ENCODE data around the gene IQCC.

Gene IQCC

GRCh38 chr1:32239790-32240139 is 34.3 kb downstream of the IQCC start:
- no peak for TF ChIP-seq TCF12 (IDR thresholded peaks at IDR 0.05; ENCODE audit: low read depth)
- TF ChIP-seq ZBTB7A (IDR thresholded peaks at IDR 0.05; ENCODE audit: low read depth), result peak; percentile 77; the same call in 1 of the 2 replicates

GRCh38 chr1:32240140-32240951 is 34.9 kb downstream of the IQCC start:
- TF ChIP-seq CEBPB (IDR thresholded peaks at IDR 0.05) (no peak), TCF12 (IDR thresholded peaks at IDR 0.05; ENCODE audit: low read depth) (no peak), CREB1 (IDR thresholded peaks at IDR 0.05; ENCODE audit: low read depth) (no peak), MAX (IDR thresholded peaks at IDR 0.05) (peak; percentile 72), TAF1 (IDR thresholded peaks at IDR 0.05; ENCODE audit: low read depth) (peak; percentile 58), TEAD4 (IDR thresholded peaks at IDR 0.05) (no peak), USF1 (IDR thresholded peaks at IDR 0.05) (0 out of 2 replicates have a peak, but pooled peaks have one; percentile 2), EP300 (IDR thresholded peaks at IDR 0.05; ENCODE audit: borderline replicate concordance) (0 out of 2 replicates have a peak, but pooled peaks have one; percentile 29), ZBTB7A (IDR thresholded peaks at IDR 0.05; ENCODE audit: low read depth) (peak; percentile 40), NFIC (IDR thresholded peaks at IDR 0.05) (no peak)

- no peak for TF ChIP-seq YY1 (IDR thresholded peaks at IDR 0.05; ENCODE audit: low read depth)
- TF ChIP-seq ZBTB7A (IDR thresholded peaks at IDR 0.05; ENCODE audit: low read depth), result peak; percentile 16; the same call in 1 of the 2 replicates
- no peak for TF ChIP-seq TEAD4 (IDR thresholded peaks at IDR 0.05)
- TF ChIP-seq EGR1 (IDR thresholded peaks at IDR 0.05), result no peak
- TF ChIP-seq MAX (IDR thresholded peaks at IDR 0.05), result peak; percentile 90
Observed at GRCh38 chr1:32241001-32241763, 35.7 kb downstream of the IQCC start.

GRCh38 chr1:32242341-32242851 is 36.9 kb downstream of the IQCC start:
- TF ChIP-seq NFIC (IDR thresholded peaks at IDR 0.05) (no peak), YY1 (IDR thresholded peaks at IDR 0.05; ENCODE audit: low read depth) (no peak), USF1 (IDR thresholded peaks at IDR 0.05) (no peak), ZBTB7A (IDR thresholded peaks at IDR 0.05; ENCODE audit: low read depth) (no peak), CEBPB (IDR thresholded peaks at IDR 0.05) (no peak), MAX (IDR thresholded peaks at IDR 0.05) (no peak), RAD21 (IDR thresholded peaks at IDR 0.05; ENCODE audit: low read depth) (no peak), TEAD4 (IDR thresholded peaks at IDR 0.05) (no peak), TCF12 (IDR thresholded peaks at IDR 0.05; ENCODE audit: low read depth) (no peak), TAF1 (IDR thresholded peaks at IDR 0.05; ENCODE audit: low read depth) (no peak), FOXM1 (IDR thresholded peaks at IDR 0.05; ENCODE audit: borderline replicate concordance, low read depth) (no peak), CREB1 (IDR thresholded peaks at IDR 0.05; ENCODE audit: low read depth) (no peak), EGR1 (IDR thresholded peaks at IDR 0.05) (no peak), EP300 (IDR thresholded peaks at IDR 0.05; ENCODE audit: borderline replicate concordance) (no peak), REST (IDR thresholded peaks at IDR 0.05; ENCODE audit: low read depth) (no peak)

- TF ChIP-seq CEBPB (IDR thresholded peaks at IDR 0.05) (no peak), ZBTB7A (IDR thresholded peaks at IDR 0.05; ENCODE audit: low read depth) (no peak), TEAD4 (IDR thresholded peaks at IDR 0.05) (no peak), TCF12 (IDR thresholded peaks at IDR 0.05; ENCODE audit: low read depth) (no peak), EGR1 (IDR thresholded peaks at IDR 0.05) (no peak), USF1 (IDR thresholded peaks at IDR 0.05) (no peak), RAD21 (IDR thresholded peaks at IDR 0.05; ENCODE audit: low read depth) (no peak), NFIC (IDR thresholded peaks at IDR 0.05) (no peak), MAX (IDR thresholded peaks at IDR 0.05) (no peak), EP300 (IDR thresholded peaks at IDR 0.05; ENCODE audit: borderline replicate concordance) (no peak), CREB1 (IDR thresholded peaks at IDR 0.05; ENCODE audit: low read depth) (no peak), YY1 (IDR thresholded peaks at IDR 0.05; ENCODE audit: low read depth) (no peak), FOXM1 (IDR thresholded peaks at IDR 0.05; ENCODE audit: borderline replicate concordance, low read depth) (no peak), TAF1 (IDR thresholded peaks at IDR 0.05; ENCODE audit: low read depth) (no peak), REST (IDR thresholded peaks at IDR 0.05; ENCODE audit: low read depth) (no peak)
Observed at GRCh38 chr1:32246888-32247273, 41.4 kb downstream of the IQCC start, which contains the start of gene FAM167B. Gene FAM167B, plus strand, starts transcription at chr1:32247222. Its CDS starts 200 bp downstream, at chr1:32247422.

Data from Ishikawa (cell line).